Upper lobe of left lung (tissue), 6 donors: ENCODE results near the gene IGSF8. TPM values are rescaled to one million over a fixed set of nuclear protein-coding genes. Genes with fewer than 3 reads are reported as not detected.
A peak's percentile ranks its signal among the peaks of the same experiment; 100 is the strongest.
"Not testable (repeated sequence)": the region's sequence is repeated elsewhere in the genome, so short reads cannot be mapped to it uniquely, and the experiment has no call there.

Source experiments
- ATAC-seq, 2 donors: fragments of 200-7000 bp; cut with Tn5 transposase; one replicate each; pipeline ENCODE4 v1.9.1; 2022; ENCODE audit warnings: mild to moderate bottlenecking in 2 of 2, moderate library complexity in 2 of 2; ENCODE audit not compliant: low FRiP score in 2 of 2
- DNase-seq, 2 donors: peaks; one replicate each; pipeline ENCODE4 v3.0.0-alpha.2; 2019 to 2020
- H3K27ac ChIP-seq, 4 donors: fragments of 200-600 bp; sonication (generic); one replicate each; pipeline ENCODE4 v1.5.1; 2016 to 2019
- H3K27me3 ChIP-seq, 4 donors: fragments of 200-600 bp; sonication (generic); one replicate each; pipeline ENCODE4 v1.5.1; 2017 to 2019
- H3K36me3 ChIP-seq, 4 donors: fragments of 200-600 bp; sonication (generic); one replicate each; pipeline ENCODE4 v1.5.1; 2016 to 2019
- H3K4me1 ChIP-seq, 4 donors: fragments of 200-600 bp; sonication (generic); one replicate each; pipeline ENCODE4 v1.5.1; 2018 to 2019
- H3K4me3 ChIP-seq, 4 donors: fragments of 200-600 bp; sonication (generic); one replicate each; pipeline ENCODE4 v1.5.1; 2017 to 2019; ENCODE audit warnings: mild to moderate bottlenecking in 2 of 4, moderate library complexity in 1 of 4
- H3K9me3 ChIP-seq, 4 donors: fragments of 200-600 bp; sonication (generic); one replicate each; pipeline ENCODE4 v1.5.1; 2018 to 2019
- EP300 ChIP-seq, 4 donors: sonication (generic); formaldehyde crosslinking; IDR thresholded peaks; one replicate each; pipeline ENCODE4 v1.5.1; 2017; ENCODE audit warnings: antibody characterized with exemption in 4 of 4, control low read depth in 2 of 4
- POLR2A ChIP-seq, 4 donors: fragments of 450-650 bp; IDR thresholded peaks; one replicate each; pipeline ENCODE4 v1.5.1; 2016 to 2017; ENCODE audit warnings: antibody characterized with exemption in 4 of 4, mild to moderate bottlenecking in 2 of 4
- POLR2AphosphoS5 ChIP-seq, 2 donors: sonication (generic); formaldehyde crosslinking; IDR thresholded peaks; one replicate each; pipeline ENCODE4 v1.5.1; 2017; ENCODE audit warnings: antibody characterized with exemption in 2 of 2
- WGBS, 2 donors: methylation state at CpG; one replicate each; pipeline ENCODE4 v1.1.5; 2017 to 2018; 5-methylcytosine and 5-hydroxymethylcytosine counted together
- total RNA-seq, 6 donors: library from RNA; depleted of rRNA in 4 of 6; stranded (reverse); fragments of >200 nt in 4 of 6; gene quantifications; one replicate each; pipeline versions ENCODE4 v1.1.0 to v1.2.1, GENCODE V29; 2016 to 2021
- TF ChIP-seq, protein P1 (sequence below), 6 experiments: fragments of 450-650 bp in 4 of 6; fragments of 200-600 bp in 2 of 6; sonication (generic) in 2 of 6; IDR thresholded peaks; one replicate each; pipeline ENCODE4 v1.5.1; 2016 to 2019; ENCODE audit warnings: antibody characterized with exemption in 6 of 6
- donor health status: DM: no; HTN: no; CAD: no; lungs with moderate emphysema.
- donor health status: DM: no; HTN: yes; CAD: no; lungs with severe emphysema.

Gene IGSF8
- total RNA-seq, 6 donors from 2014 or later, result 13.6 to 43.8 (median 36.9) TPM

DNA sequence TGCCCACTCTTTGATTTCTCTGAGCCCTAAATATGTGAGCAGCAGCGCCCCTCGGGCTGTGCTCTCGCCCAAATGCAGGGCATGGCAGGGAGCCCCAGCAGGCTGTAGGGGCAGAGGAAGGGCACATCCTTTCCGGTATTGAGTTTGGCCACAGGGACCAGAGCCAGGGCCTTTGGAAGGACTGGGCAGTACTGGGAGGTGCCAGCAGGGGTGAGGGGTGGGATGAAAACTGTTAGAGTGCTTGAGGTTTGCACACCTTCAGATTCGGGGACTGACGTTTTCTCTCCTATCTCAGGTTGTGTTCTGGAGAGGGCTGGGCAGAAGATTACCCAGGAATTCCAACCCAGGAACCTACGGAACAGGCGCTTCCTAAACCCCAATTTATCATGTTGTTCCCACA, 15.0 kb upstream of the IGSF8 start:
- no peak for ATAC-seq
- TF ChIP-seq POLR2AphosphoS5 (IDR thresholded peaks at IDR 0.05), result no peak
- no peak for TF ChIP-seq POLR2A (IDR thresholded peaks at IDR 0.05)
- no peak for TF ChIP-seq EP300 (IDR thresholded peaks at IDR 0.05)
- TF ChIP-seq, protein P1, sequence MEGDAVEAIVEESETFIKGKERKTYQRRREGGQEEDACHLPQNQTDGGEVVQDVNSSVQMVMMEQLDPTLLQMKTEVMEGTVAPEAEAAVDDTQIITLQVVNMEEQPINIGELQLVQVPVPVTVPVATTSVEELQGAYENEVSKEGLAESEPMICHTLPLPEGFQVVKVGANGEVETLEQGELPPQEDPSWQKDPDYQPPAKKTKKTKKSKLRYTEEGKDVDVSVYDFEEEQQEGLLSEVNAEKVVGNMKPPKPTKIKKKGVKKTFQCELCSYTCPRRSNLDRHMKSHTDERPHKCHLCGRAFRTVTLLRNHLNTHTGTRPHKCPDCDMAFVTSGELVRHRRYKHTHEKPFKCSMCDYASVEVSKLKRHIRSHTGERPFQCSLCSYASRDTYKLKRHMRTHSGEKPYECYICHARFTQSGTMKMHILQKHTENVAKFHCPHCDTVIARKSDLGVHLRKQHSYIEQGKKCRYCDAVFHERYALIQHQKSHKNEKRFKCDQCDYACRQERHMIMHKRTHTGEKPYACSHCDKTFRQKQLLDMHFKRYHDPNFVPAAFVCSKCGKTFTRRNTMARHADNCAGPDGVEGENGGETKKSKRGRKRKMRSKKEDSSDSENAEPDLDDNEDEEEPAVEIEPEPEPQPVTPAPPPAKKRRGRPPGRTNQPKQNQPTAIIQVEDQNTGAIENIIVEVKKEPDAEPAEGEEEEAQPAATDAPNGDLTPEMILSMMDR (IDR thresholded peaks at IDR 0.05), result no peak
- no peak for DNase-seq
- H3K36me3 ChIP-seq, result no peaks in the 10 kb centered on the region
- H3K4me1 ChIP-seq, result peaks cover 0 to 10% (median 3%) of the 10 kb centered on the region in 4 donors
- no peaks in the 10 kb centered on the region for H3K9me3 ChIP-seq
- H3K27ac ChIP-seq, result no peak overlapping the region
- H3K27me3 ChIP-seq, result no peaks in the 10 kb centered on the region
- 82 to 93% methylated on average over 6 to 8 of the region's 8 CpGs for WGBS, 2 donors
- H3K4me3 ChIP-seq, result no peak overlapping the region

DNA sequence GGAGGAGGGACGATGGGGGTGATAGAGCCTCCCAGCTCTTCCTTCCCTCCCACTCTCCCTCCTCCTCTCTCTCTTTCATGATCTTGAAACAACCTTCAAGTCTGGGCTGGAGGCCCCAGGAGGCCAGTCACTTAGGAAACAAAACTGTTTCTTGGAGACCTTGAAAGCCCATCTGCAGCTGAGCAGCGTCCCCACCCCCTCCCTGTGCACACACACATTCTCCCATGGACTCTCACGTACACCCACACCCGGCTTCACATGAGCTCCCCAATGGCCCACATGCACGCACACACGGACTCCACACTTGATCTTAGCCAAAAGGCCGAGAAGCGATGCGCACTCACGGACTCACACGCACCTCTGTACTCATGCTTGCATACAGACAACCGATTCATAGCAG, 13.9 kb upstream of the IGSF8 start:
- Histone ChIP-seq H3K27ac (no peak overlapping the region), H3K36me3 (no peaks in the 10 kb centered on the region), H3K4me1 (no peaks in the 10 kb centered on the region), H3K27me3 (no peaks in the 10 kb centered on the region), H3K9me3 (no peaks in the 10 kb centered on the region), H3K4me3 (no peak overlapping the region)
- TF ChIP-seq EP300 (IDR thresholded peaks at IDR 0.05) (no peak), POLR2A (IDR thresholded peaks at IDR 0.05) (no peak)
- ATAC-seq (peak in 1 of 2 donors; percentile 33), DNase-seq (no peak)
- WGBS, 2 donors, result 87 to 94% methylated on average over 11 to 12 of the region's 12 CpGs

DNA sequence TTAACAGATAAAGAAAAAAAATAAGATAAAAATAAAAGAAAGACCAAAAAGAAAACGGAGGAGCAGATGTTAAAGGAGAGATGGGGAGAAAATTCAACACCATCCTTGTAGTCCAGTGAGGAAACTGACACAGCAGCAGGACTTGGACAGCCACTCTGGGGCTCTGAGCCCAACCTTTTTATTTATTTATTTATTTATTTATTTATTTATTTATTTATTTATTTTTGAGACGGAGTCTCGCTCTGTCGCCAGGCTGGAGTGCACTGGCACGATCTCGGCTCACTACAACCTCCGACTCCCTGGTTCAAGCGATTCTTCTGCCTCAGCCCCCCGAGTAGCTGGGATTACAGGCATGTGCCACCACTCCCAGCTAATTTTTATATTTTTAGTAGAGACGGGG, 13.0 kb upstream of the IGSF8 start:
- not testable (repeated sequence) for H3K4me3 ChIP-seq, DNase-seq, H3K9me3 ChIP-seq, H3K27ac ChIP-seq, ATAC-seq, H3K4me1 ChIP-seq, H3K36me3 ChIP-seq, H3K27me3 ChIP-seq
- WGBS, 2 donors, result 93% methylated on average over 10 of the region's 10 CpGs

DNA sequence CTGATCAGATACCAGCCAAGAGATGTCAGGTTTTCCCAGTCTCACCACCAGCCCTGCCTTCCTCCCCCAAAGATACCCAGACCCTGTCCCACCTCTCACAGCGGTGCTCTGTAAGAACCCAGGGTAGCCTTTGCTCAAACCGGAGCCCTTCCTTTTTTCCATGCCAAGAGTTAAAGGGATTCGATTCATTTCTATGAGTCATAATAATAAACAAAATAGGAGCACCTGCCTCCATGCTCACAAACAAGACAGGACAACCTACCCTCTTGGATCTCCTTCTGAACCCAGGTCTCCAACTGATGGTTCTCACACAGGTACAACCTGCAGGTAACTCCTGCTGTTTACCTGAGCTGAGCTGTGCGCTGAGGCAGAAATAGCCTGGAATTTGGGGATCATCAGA, 11.3 kb upstream of the IGSF8 start:
- Histone ChIP-seq H3K4me3 (no peak overlapping the region), H3K27me3 (no peaks in the 10 kb centered on the region), H3K27ac (no peak overlapping the region), H3K36me3 (no peaks in the 10 kb centered on the region), H3K9me3 (no peaks in the 10 kb centered on the region), H3K4me1 (no peaks in the 10 kb centered on the region)
- TF ChIP-seq EP300 (IDR thresholded peaks at IDR 0.05) (no peak), POLR2A (IDR thresholded peaks at IDR 0.05) (no peak), POLR2AphosphoS5 (IDR thresholded peaks at IDR 0.05) (no peak)
- TF ChIP-seq, protein P1 (IDR thresholded peaks at IDR 0.05), result no peak
- DNase-seq (no peak), ATAC-seq (no peak)
- WGBS, 2 donors, result 63 to 69% methylated on average over 4 of the region's 4 CpGs

DNA sequence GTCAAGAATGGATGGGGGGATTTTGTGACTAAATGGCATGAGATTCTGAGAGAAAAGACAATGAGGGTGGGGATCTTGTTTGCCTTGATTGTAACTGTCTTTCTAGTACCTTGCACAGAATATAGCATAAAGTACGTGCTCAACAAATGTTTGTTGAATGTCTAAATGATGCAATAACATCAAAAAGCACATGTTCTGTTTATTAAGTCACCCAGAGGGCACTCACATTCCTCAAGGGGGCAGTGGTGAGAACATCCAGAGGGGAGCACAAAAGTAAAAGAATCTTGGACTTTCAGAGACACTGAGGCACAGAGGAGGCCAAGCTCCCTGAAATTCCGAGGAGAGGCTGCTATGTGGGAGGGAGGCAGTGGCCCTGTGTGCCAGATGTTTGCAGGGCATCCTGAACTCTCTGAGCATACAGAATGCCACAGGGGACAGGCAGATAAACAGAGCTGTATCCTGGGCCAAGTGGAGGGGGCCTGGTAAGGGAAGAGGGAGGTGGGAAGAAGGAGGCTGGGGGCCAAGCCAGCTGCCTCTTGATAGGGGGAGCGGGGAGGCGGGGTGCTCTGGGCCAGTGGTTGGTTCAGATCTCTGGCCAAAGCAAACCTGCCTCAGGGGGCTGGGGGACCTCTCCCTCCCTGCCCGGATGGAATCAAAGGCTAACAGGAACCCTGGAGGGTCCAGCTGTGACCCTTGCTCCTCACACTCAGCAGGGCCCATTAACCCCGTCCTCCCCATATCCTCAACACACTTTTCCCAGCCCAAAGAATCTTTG, 10.7 kb upstream of the IGSF8 start:
- 34 to 36% methylated on average over 6 of the region's 6 CpGs for WGBS, 2 donors
- H3K27ac ChIP-seq, result no peak overlapping the region
- H3K9me3 ChIP-seq, result no peaks in the 10 kb centered on the region
- H3K4me3 ChIP-seq, result no peak overlapping the region
- H3K27me3 ChIP-seq, result no peaks in the 10 kb centered on the region
- ATAC-seq (peak in 1 of 2 donors; percentile 37), DNase-seq (no peak)
- no peaks in the 10 kb centered on the region for H3K36me3 ChIP-seq
- TF ChIP-seq, protein P1 (IDR thresholded peaks at IDR 0.05), result peak in 4 of 6 experiments; percentile 14 to 38 (median 28)
- TF ChIP-seq EP300 (IDR thresholded peaks at IDR 0.05), result no peak
- TF ChIP-seq POLR2A (IDR thresholded peaks at IDR 0.05), result no peak
- no peak for TF ChIP-seq POLR2AphosphoS5 (IDR thresholded peaks at IDR 0.05)
- no peaks in the 10 kb centered on the region for H3K4me1 ChIP-seq

DNA sequence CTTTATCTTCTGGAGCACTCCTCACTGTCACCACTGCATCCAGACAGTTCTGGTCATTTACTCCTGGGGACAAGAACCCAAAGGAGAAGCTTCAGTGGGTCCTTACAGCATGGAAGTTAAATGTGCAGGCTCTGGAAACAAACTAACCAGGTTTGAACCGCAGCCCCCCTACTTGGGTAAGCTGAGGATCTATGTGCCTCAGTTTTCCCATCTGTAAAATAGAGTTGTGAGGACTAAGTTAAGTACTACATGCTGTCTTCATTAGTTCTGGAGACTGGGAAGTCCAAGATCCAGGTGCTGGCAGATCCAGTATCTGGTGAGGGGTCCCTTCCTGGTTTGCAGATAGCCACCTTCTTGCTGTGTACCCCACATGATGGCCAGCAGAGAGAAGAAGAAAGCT, 9.1 kb upstream of the IGSF8 start:
- Histone ChIP-seq H3K36me3 (no peaks in the 10 kb centered on the region), H3K4me3 (no peak overlapping the region), H3K4me1 (no peaks in the 10 kb centered on the region), H3K27me3 (no peaks in the 10 kb centered on the region), H3K9me3 (no peaks in the 10 kb centered on the region), H3K27ac (no peak overlapping the region)
- no peak for ATAC-seq
- no peak for DNase-seq
- no peak for TF ChIP-seq POLR2A (IDR thresholded peaks at IDR 0.05)
- 86 to 100% methylated on average over 1 of the region's 1 CpG for WGBS, 2 donors
